HEK293 (cell line): ENCODE measurements around the gene KCNJ6.

ENCODE experiments used
- CTCF ChIA-PET: fragments of 350-600 bp; formaldehyde crosslinking; extraction: SDS; loops from one replicate; lab custom pipeline; 2021; ENCODE audit warnings: antibody characterized with exemption; lab: Yijun Ruan, JAX
- POLR2A ChIA-PET: fragments of 300-600 bp; formaldehyde crosslinking; extraction: SDS; loops from one replicate; lab custom pipeline; 2020; ENCODE audit warnings: antibody characterized with exemption, inconsistent platforms; lab: Yijun Ruan, JAX
- H3K27ac ChIP-seq: fragments of 200-500 bp; sonication (Bioruptor generic); 2 replicates; pipeline ENCODE4 v1.5.1; 2014; ENCODE audit warnings: low read depth, low read length, control low read depth, inconsistent platforms; ENCODE audit errors: extremely low read depth
- H3K36me3 ChIP-seq, 2 experiments: fragments of 200-500 bp in 1 of 2; sonication (Bioruptor generic) in 1 of 2; 1 replicate in 1 of 2; 2 replicates in 1 of 2; pipeline ENCODE4 v1.5.1; 2014 to 2017; ENCODE audit warnings: inconsistent platforms in 2 of 2, low read length in 2 of 2; ENCODE audit not compliant: control insufficient read depth in 2 of 2, insufficient read depth in 1 of 2
- H3K4me1 ChIP-seq: fragments of 200-500 bp; sonication (Bioruptor generic); 2 replicates; pipeline ENCODE4 v1.5.1; 2014; ENCODE audit warnings: mild to moderate bottlenecking, low read length, inconsistent platforms; ENCODE audit not compliant: control insufficient read depth, insufficient read depth
- H3K4me3 ChIP-seq: 2 replicates; pipeline ENCODE4 v1.5.1; 2011; ENCODE audit warnings: low read depth, mild to moderate bottlenecking, control low read depth, low read length, moderate library complexity
- H3K9me3 ChIP-seq: fragments of 200-500 bp; sonication (Bioruptor generic); 2 replicates; pipeline ENCODE4 v1.5.1; 2014; ENCODE audit warnings: low read depth, low read length, inconsistent platforms; ENCODE audit not compliant: control insufficient read depth, insufficient read depth
- BCL11A ChIP-seq: fragments of 450-650 bp; formaldehyde crosslinking; IDR thresholded peaks from 2 replicates; pipeline ENCODE4 v1.5.1; 2016; ENCODE audit warnings: low read depth, missing biosample characterization, missing genetic modification characterization
- BCL11B ChIP-seq: fragments of 450-650 bp; formaldehyde crosslinking; IDR thresholded peaks from 2 replicates; pipeline ENCODE4 v1.5.1; 2016; ENCODE audit warnings: low read depth, missing biosample characterization, missing genetic modification characterization
- GLIS1 ChIP-seq: fragments of 450-650 bp; formaldehyde crosslinking; IDR thresholded peaks from 2 replicates; pipeline ENCODE4 v1.5.1; 2016; ENCODE audit warnings: missing biosample characterization, missing genetic modification characterization
- HOXA7 ChIP-seq: sonication (generic); formaldehyde crosslinking; IDR thresholded peaks from 2 replicates; pipeline ENCODE4 v1.8.1; 2022; ENCODE audit warnings: missing genetic modification reagents, borderline replicate concordance
- KLF10 ChIP-seq: fragments of 450-650 bp; IDR thresholded peaks from 2 replicates; pipeline ENCODE4 v1.5.1; 2018; ENCODE audit warnings: missing biosample characterization, mild to moderate bottlenecking, missing genetic modification characterization
- KLF7 ChIP-seq: fragments of 450-650 bp; formaldehyde crosslinking; IDR thresholded peaks from 2 replicates; pipeline ENCODE4 v1.5.1; 2016; ENCODE audit warnings: missing biosample characterization, missing genetic modification characterization, borderline replicate concordance
- PRDM1 ChIP-seq: fragments of 450-650 bp; formaldehyde crosslinking; IDR thresholded peaks from 2 replicates; pipeline ENCODE4; 2016; ENCODE audit warnings: missing biosample characterization, missing genetic modification characterization
- TCF7L2 ChIP-seq: IDR thresholded peaks from 2 replicates; pipeline ENCODE4 v1.6.1; 2011; ENCODE audit warnings: low read depth, mild to moderate bottlenecking, inconsistent platforms, low read length, moderate library complexity, borderline replicate concordance
- TRIM28 ChIP-seq: IDR thresholded peaks from 2 replicates; pipeline ENCODE4 v1.6.1; 2011; ENCODE audit warnings: low read length, control low read depth, borderline replicate concordance
- ZBTB1 ChIP-seq: fragments of 450-650 bp; formaldehyde crosslinking; IDR thresholded peaks from 2 replicates; pipeline ENCODE4 v1.5.1; 2016; ENCODE audit warnings: missing biosample characterization, missing genetic modification characterization
- ZEB2 ChIP-seq: fragments of 450-650 bp; formaldehyde crosslinking; IDR thresholded peaks from 2 replicates; pipeline ENCODE4 v1.5.1; 2016; ENCODE audit warnings: missing biosample characterization, missing genetic modification characterization
- ZNF202 ChIP-seq: fragments of 450-650 bp; formaldehyde crosslinking; IDR thresholded peaks from 2 replicates; pipeline ENCODE4 v1.5.1; 2016; ENCODE audit warnings: missing biosample characterization, missing genetic modification characterization, borderline replicate concordance
- ZNF211 ChIP-seq: fragments of 450-650 bp; formaldehyde crosslinking; IDR thresholded peaks from 2 replicates; pipeline ENCODE4 v1.5.1; 2016; ENCODE audit warnings: low read depth, missing biosample characterization, missing genetic modification characterization
- ZNF311 ChIP-seq: fragments of 450-650 bp; formaldehyde crosslinking; IDR thresholded peaks from 2 replicates; pipeline ENCODE4 v1.5.1; 2017; ENCODE audit warnings: missing biosample characterization, missing genetic modification characterization, borderline replicate concordance
- ZNF48 ChIP-seq: fragments of 450-650 bp; formaldehyde crosslinking; IDR thresholded peaks from 2 replicates; pipeline ENCODE4 v1.5.1; 2016; ENCODE audit warnings: missing biosample characterization, missing genetic modification characterization
- ZNF510 ChIP-seq: fragments of 450-650 bp; formaldehyde crosslinking; IDR thresholded peaks from 2 replicates; pipeline ENCODE4 v1.5.1; 2018; ENCODE audit warnings: mild to moderate bottlenecking, missing genetic modification characterization, missing biosample characterization; ENCODE audit not compliant: insufficient replicate concordance
- ZNF530 ChIP-seq: fragments of 450-650 bp; formaldehyde crosslinking; IDR thresholded peaks from 2 replicates; pipeline ENCODE4 v1.5.1; 2016; ENCODE audit warnings: low read depth, missing biosample characterization, missing genetic modification characterization
- ZNF624 ChIP-seq: fragments of 450-650 bp; formaldehyde crosslinking; IDR thresholded peaks from 2 replicates; pipeline ENCODE4 v1.5.1; 2017; ENCODE audit warnings: missing biosample characterization, missing genetic modification characterization
- ZNF626 ChIP-seq: fragments of 450-650 bp; sonication (Bioruptor Pico); formaldehyde crosslinking; IDR thresholded peaks from 2 replicates; pipeline ENCODE4 v1.5.1; 2018; ENCODE audit warnings: missing biosample characterization, missing genetic modification characterization, inconsistent platforms
- ZNF664 ChIP-seq: fragments of 450-650 bp; formaldehyde crosslinking; IDR thresholded peaks from 2 replicates; pipeline ENCODE4 v1.5.1; 2016; ENCODE audit warnings: missing biosample characterization, missing genetic modification characterization
- ZNF776 ChIP-seq: fragments of 450-650 bp; formaldehyde crosslinking; IDR thresholded peaks from 2 replicates; pipeline ENCODE4 v1.5.0; 2017; ENCODE audit warnings: missing biosample characterization, missing genetic modification characterization, borderline replicate concordance
- ZNF777 ChIP-seq: fragments of 450-650 bp; formaldehyde crosslinking; IDR thresholded peaks from 2 replicates; pipeline ENCODE4 v1.5.1; 2017; ENCODE audit warnings: missing biosample characterization, missing genetic modification characterization, borderline replicate concordance
- ZNF830 ChIP-seq: fragments of 450-650 bp; IDR thresholded peaks from 2 replicates; pipeline ENCODE4 v1.5.0; 2018; ENCODE audit warnings: missing biosample characterization, missing genetic modification characterization, low read depth, mild to moderate bottlenecking, moderate library complexity
- TF ChIP-seq, protein P1 (sequence below): IDR thresholded peaks from 2 replicates; pipeline ENCODE4 v1.6.1; 2011; ENCODE audit warnings: mild to moderate bottlenecking, low read depth, low read length, borderline replicate concordance
- TF ChIP-seq, protein P2 (sequence below): fragments of 450-650 bp; formaldehyde crosslinking; conservative IDR thresholded peaks from 2 replicates; pipeline ENCODE4 v1.5.1; 2016; ENCODE audit warnings: low read depth, missing biosample characterization, missing genetic modification characterization

KCNJ6 gene

DNA sequence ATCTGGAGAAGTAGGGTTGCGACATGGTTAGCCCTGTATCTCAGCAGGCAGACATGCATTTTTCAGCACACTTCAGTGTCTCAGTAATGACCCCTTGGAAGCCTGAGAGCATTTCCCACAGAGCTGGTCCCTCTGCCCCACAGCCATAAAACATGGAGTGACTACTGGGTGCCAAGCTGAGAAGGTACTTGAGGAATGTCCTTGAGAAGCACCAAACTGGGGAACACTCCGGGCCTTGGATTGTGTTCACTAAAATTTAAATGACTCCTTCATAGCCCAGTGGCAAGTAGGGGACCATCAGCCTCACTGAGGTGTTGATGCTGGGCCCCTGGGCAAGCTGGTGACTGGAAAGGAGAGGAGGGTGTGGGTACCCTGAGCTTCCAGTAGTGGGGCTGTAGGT, 54.7 kb downstream of the KCNJ6 start:
- ChIA-PET POLR2A (no interaction called here), CTCF (interaction anchor here (0.6 to 1.4 kb wide), 3 partner anchors 39 to 1440 kb away, joined by 3 to 4 read pairs (median 3); no protein-coding TSS in a partner anchor)
- TF ChIP-seq, protein P1, sequence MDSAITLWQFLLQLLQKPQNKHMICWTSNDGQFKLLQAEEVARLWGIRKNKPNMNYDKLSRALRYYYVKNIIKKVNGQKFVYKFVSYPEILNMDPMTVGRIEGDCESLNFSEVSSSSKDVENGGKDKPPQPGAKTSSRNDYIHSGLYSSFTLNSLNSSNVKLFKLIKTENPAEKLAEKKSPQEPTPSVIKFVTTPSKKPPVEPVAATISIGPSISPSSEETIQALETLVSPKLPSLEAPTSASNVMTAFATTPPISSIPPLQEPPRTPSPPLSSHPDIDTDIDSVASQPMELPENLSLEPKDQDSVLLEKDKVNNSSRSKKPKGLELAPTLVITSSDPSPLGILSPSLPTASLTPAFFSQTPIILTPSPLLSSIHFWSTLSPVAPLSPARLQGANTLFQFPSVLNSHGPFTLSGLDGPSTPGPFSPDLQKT = no peak
- TF ChIP-seq ZNF777 = no peak
- no peaks in the 10 kb centered on the region for H3K36me3 ChIP-seq
- no peak overlapping the region for H3K4me3 ChIP-seq
- no peaks in the 10 kb centered on the region for H3K4me1 ChIP-seq
- H3K9me3 ChIP-seq = no peaks in the 10 kb centered on the region
- H3K27ac ChIP-seq = no peak overlapping the region

DNA sequence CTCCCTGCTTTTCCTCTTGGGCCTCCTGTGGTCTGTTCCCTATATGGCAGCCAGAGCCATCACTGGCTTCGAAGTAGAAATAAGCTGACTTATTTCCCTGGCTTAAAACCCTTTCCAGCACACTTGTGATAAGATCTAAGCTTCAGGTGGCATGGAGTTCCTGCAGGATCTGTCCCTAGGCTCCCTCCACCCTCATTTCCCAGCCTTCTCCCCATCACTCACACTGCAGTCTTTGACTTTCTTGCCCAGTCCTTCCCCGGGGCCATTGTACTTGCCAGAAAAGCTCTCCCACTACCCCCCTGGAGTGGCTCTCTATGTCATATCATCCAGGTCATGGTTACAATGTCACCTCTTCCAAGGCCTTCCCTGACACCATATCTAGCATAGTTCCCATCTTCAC, 55.8 kb downstream of the KCNJ6 start:
- no peak overlapping the region for H3K4me3 ChIP-seq
- TF ChIP-seq ZNF510 (no peak), GLIS1 (tag by site-specific recombination) (no peak), ZNF624 (tag by site-specific recombination) (no peak), ZNF626 (tag by site-specific recombination) (no peak), ZNF530 (tag by site-specific recombination) (no peak), BCL11B (no peak), HOXA7 (CRISPR knock-in tag) (no peak), ZEB2 (tag by site-specific recombination) (no peak), BCL11A (tag by site-specific recombination) (no peak), ZNF211 (no peak), ZNF311 (tag by site-specific recombination) (no peak), TCF7L2 (no peak), ZNF664 (no peak), ZBTB1 (tag by site-specific recombination) (no peak), PRDM1 (no peak), ZNF776 (no peak), TRIM28 (no peak)
- H3K4me1 ChIP-seq = no peaks in the 10 kb centered on the region
- H3K27ac ChIP-seq = no peak overlapping the region
- ChIA-PET CTCF (interaction anchor here (0.6 to 0.9 kb wide), 4 partner anchors 17 to 159 kb away, joined by 3 read pairs; no protein-coding TSS in a partner anchor), POLR2A (no interaction called here)
- H3K9me3 ChIP-seq = no peaks in the 10 kb centered on the region
- H3K36me3 ChIP-seq = no peaks in the 10 kb centered on the region

DNA sequence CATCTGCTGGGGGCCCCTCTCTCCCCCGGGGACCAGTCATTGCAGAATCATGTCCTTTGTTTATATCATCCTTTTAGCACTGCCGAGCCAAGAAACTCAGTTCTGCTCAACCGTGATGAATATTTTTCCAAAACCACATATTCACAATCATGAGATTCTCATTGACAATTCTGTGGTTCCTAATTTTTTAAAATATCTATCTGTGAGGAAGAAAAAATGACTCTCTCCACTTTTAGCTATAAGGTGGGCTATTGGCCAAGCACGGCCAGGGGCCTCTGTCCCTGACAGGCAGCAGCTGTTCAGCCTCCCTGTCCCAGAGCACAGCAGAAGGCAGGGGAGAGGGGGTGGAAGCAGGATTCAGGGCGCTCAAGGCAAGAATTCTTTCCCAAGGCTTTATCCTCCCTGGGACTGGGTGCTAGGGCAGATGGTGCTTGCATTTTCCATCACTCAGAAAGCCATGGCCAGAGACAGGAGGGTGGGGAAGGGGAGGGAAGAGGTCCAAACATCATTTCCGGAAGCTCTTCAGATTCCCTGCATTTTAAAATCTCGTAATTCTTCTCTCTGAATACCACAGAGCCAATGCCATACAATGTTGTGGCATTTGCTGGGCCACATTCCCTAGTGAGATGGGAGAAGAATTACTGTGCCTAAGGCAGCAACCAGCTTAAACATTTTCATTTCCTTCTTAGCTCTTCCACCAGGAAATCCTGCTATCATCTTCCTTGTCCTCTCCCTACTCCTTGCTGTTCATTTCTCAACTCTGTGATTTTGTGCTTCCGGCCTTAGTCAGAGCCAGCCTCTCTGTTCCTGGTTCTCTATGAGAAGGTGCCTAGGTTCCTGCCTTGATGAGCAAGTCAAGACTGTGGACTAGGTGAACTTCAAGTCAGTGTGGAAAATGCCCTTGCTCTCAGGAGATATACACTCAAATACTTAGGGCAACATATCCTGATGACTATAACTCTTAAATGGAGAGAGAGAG, 60.3 kb downstream of the KCNJ6 start:
- H3K4me3 ChIP-seq = no peak overlapping the region
- H3K27ac ChIP-seq = no peak overlapping the region

DNA sequence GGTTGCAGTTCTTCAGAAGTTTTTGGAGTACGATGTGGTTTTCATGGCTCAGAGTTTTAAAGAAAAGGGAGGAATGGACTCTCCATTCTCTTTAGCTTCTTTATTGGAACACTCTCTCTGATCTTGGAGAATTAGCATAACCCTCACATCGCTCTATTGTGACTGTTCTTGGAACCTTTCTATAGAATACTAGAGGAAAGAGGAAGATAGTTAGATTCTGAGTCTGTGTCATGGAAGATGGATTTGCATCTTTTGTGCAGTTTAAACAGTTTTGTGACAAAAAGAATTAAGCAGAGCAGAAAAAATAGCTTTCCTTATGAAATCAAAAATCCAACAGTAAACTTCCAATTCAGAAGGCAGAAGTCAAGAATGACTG, 61.0 kb downstream of the KCNJ6 start:
- H3K9me3 ChIP-seq = no peaks in the 10 kb centered on the region
- H3K4me3 ChIP-seq = no peak overlapping the region
- ChIA-PET POLR2A (no interaction called here), CTCF (no interaction called here)
- no peak overlapping the region for H3K27ac ChIP-seq
- H3K36me3 ChIP-seq = no peaks in the 10 kb centered on the region
- H3K4me1 ChIP-seq = no peaks in the 10 kb centered on the region
- TF ChIP-seq ZNF830 (tag by site-specific recombination) = no peak
- TF ChIP-seq KLF7 (tag by site-specific recombination) = no peak
- TF ChIP-seq, protein P2, sequence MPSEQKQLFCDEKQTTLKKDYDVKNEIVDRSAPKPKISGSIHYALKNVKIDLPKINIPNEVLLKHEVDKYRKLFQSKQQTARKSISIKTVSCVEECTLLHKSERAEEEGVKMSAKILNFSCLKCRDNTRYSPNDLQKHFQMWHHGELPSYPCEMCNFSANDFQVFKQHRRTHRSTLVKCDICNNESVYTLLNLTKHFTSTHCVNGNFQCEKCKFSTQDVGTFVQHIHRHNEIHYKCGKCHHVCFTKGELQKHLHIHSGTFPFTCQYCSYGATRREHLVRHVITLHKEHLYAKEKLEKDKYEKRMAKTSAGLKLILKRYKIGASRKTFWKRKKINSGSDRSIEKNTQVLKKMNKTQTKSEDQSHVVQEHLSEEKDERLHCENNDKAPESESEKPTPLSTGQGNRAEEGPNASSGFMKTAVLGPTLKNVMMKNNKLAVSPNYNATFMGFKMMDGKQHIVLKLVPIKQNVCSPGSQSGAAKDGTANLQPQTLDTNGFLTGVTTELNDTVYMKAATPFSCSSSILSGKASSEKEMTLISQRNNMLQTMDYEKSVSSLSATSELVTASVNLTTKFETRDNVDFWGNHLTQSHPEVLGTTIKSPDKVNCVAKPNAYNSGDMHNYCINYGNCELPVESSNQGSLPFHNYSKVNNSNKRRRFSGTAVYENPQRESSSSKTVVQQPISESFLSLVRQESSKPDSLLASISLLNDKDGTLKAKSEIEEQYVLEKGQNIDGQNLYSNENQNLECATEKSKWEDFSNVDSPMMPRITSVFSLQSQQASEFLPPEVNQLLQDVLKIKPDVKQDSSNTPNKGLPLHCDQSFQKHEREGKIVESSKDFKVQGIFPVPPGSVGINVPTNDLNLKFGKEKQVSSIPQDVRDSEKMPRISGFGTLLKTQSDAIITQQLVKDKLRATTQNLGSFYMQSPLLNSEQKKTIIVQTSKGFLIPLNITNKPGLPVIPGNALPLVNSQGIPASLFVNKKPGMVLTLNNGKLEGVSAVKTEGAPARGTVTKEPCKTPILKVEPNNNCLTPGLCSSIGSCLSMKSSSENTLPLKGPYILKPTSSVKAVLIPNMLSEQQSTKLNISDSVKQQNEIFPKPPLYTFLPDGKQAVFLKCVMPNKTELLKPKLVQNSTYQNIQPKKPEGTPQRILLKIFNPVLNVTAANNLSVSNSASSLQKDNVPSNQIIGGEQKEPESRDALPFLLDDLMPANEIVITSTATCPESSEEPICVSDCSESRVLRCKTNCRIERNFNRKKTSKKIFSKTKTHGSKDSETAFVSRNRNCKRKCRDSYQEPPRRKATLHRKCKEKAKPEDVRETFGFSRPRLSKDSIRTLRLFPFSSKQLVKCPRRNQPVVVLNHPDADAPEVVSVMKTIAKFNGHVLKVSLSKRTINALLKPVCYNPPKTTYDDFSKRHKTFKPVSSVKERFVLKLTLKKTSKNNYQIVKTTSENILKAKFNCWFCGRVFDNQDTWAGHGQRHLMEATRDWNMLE (tag by site-specific recombination) = no peak
- TF ChIP-seq ZNF202 (tag by site-specific recombination) = no peak
- no peak for TF ChIP-seq ZNF48 (tag by site-specific recombination)

More for the DNA sequence above, 60.3 kb downstream of the KCNJ6 start:
- ChIA-PET CTCF (no interaction called here), POLR2A (no interaction called here)
- Histone ChIP-seq H3K4me1 (no peaks in the 10 kb centered on the region), H3K36me3 (no peaks in the 10 kb centered on the region), H3K9me3 (no peaks in the 10 kb centered on the region)
- no peak for TF ChIP-seq KLF10 (tag by site-specific recombination)
